ENCODE measurements around the gene COL27A1. TPM values are rescaled to one million over a fixed set of nuclear protein-coding genes. Genes with fewer than 3 reads are reported as not detected.

The COL27A1 gene
- 15.2 TPM for polyA plus RNA-seq (2013, experiment 1 of 2; ENCODE audit: insufficient read length)
- 14.0 TPM for polyA plus RNA-seq (2013, experiment 2 of 2; ENCODE audit: insufficient read length)

GRCh38 chr9:114155263-114155994, at the start of gene COL27A1:
COL27A1 (plus strand) TSS chr9:114155537; CDS start chr9:114155951, 414 bp downstream.
- DNase-seq = peak; percentile 80

GRCh38 chr9:114107286-114108001, 47.9 kb upstream of the COL27A1 start:
- no peak for DNase-seq

GRCh38 chr9:114108016-114108833, 47.1 kb upstream of the COL27A1 start:
- peak; percentile 71 for DNase-seq

- DNase-seq = no peak
Observed at GRCh38 chr9:114109124-114109523, 46.2 kb upstream of the COL27A1 start.

GRCh38 chr9:114110180-114110579, 45.2 kb upstream of the COL27A1 start:
- DNase-seq = peak; percentile 82

- peak; percentile 81 for DNase-seq
Observed at GRCh38 chr9:114112325-114112724, 43.0 kb upstream of the COL27A1 start.

- DNase-seq = peak; percentile 81
Observed at GRCh38 chr9:114112778-114113584, 42.4 kb upstream of the COL27A1 start.

- peak; percentile 32 for DNase-seq
Observed at GRCh38 chr9:114114364-114114763, 41.0 kb upstream of the COL27A1 start.

- DNase-seq = no peak
Observed at GRCh38 chr9:114115654-114116125, 39.6 kb upstream of the COL27A1 start.

GRCh38 chr9:114116126-114116747, 39.1 kb upstream of the COL27A1 start:
- DNase-seq = no peak

- DNase-seq = no peak
Observed at GRCh38 chr9:114117614-114117995, 37.7 kb upstream of the COL27A1 start.

- DNase-seq = no peak
Observed at GRCh38 chr9:114117996-114118830, 37.1 kb upstream of the COL27A1 start.

GRCh38 chr9:114119242-114120191, 35.8 kb upstream of the COL27A1 start:
- DNase-seq = no peak

GRCh38 chr9:114120192-114121014, 34.9 kb upstream of the COL27A1 start:
- no peak for DNase-seq

- no peak for DNase-seq
Observed at GRCh38 chr9:114121227-114122135, 33.9 kb upstream of the COL27A1 start.

- DNase-seq = no peak
Observed at GRCh38 chr9:114122136-114123027, 33.0 kb upstream of the COL27A1 start.

All from fibroblast of skin of back (primary cell).